ENCODE data around the gene GSS. TPM values are rescaled to one million over a fixed set of nuclear protein-coding genes. Genes with fewer than 3 reads are reported as not detected.

The GSS gene
- total and polyA plus RNA-seq, 4 donors, result 20.8 to 38.8 (median 35.4) TPM

DNA sequence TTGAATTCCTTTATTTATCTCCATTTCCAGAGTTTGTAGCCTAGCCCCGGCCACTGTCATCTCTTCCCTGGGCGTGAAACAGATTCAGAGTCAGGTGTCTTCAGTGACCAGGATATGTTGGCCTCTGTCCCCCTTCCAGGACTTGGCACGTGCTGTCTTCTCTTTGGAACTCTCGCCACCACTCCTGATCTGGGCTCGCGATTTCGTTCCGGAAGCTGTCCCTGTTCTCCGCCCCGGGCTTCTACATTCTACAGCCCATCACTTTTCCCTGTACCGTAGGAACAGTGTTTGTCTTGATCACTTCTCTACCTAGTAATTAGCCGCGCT is 739 bp downstream of the GSS start:
- WGBS, result 7% methylated on average over 13 of the region's 13 CpGs

DNA sequence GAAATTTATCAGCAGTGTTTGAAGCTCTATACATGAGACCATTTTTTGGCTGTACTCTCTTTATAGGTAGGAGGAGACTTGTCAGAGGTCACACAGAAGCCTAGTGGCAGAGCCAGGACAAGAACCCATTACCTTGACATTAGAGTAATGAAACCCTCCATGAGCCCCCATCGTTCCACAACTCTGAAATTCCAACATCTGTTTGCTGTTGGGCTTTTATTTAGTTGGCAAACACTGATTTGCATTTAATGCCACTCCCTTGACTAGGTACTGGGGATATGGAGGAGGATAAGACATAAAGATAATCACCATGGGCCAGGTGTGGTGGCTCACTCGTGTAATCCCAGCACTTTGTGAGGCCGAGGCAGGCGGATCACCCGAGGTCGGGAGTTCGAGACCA is 1.6 kb downstream of the GSS start:
- Histone ChIP-seq H3K4me3 (ENCODE audit: low read depth in 1 of 3, low read length in 3 of 3) (no peak overlapping the region), H3K4me1 (ENCODE audit: control insufficient read depth in 4 of 4, insufficient read depth in 4 of 4, low read length in 3 of 4) (peaks cover 0 to 25% (median 17%) of the 10 kb centered on the region in 4 donors), H3K27ac (ENCODE audit: low read depth in 1 of 2, low read length in 2 of 2) (no peak overlapping the region), H3K27me3 (ENCODE audit: control insufficient read depth in 4 of 4, insufficient read depth in 4 of 4, low read length in 3 of 4) (no peaks in the 10 kb centered on the region), H3K36me3 (ENCODE audit: control insufficient read depth in 4 of 4, insufficient read depth in 3 of 4, low read depth in 1 of 4, low read length in 3 of 4) (no peaks in the 10 kb centered on the region), H3K9ac (ENCODE audit: low read depth in 1 of 2, low read length in 2 of 2) (no peak overlapping the region), H3K9me3 (ENCODE audit: control insufficient read depth in 4 of 4, low read length in 3 of 4) (no peaks in the 10 kb centered on the region)
- 92% methylated on average over 7 of the region's 7 CpGs for WGBS
- no peak for DNase-seq (ENCODE audit: low spot score)
- TF ChIP-seq, protein P1, sequence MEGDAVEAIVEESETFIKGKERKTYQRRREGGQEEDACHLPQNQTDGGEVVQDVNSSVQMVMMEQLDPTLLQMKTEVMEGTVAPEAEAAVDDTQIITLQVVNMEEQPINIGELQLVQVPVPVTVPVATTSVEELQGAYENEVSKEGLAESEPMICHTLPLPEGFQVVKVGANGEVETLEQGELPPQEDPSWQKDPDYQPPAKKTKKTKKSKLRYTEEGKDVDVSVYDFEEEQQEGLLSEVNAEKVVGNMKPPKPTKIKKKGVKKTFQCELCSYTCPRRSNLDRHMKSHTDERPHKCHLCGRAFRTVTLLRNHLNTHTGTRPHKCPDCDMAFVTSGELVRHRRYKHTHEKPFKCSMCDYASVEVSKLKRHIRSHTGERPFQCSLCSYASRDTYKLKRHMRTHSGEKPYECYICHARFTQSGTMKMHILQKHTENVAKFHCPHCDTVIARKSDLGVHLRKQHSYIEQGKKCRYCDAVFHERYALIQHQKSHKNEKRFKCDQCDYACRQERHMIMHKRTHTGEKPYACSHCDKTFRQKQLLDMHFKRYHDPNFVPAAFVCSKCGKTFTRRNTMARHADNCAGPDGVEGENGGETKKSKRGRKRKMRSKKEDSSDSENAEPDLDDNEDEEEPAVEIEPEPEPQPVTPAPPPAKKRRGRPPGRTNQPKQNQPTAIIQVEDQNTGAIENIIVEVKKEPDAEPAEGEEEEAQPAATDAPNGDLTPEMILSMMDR (IDR thresholded peaks at IDR 0.05; ENCODE audit: low read depth, low read length, missing input control), result no peak
- TF ChIP-seq, protein P2, sequence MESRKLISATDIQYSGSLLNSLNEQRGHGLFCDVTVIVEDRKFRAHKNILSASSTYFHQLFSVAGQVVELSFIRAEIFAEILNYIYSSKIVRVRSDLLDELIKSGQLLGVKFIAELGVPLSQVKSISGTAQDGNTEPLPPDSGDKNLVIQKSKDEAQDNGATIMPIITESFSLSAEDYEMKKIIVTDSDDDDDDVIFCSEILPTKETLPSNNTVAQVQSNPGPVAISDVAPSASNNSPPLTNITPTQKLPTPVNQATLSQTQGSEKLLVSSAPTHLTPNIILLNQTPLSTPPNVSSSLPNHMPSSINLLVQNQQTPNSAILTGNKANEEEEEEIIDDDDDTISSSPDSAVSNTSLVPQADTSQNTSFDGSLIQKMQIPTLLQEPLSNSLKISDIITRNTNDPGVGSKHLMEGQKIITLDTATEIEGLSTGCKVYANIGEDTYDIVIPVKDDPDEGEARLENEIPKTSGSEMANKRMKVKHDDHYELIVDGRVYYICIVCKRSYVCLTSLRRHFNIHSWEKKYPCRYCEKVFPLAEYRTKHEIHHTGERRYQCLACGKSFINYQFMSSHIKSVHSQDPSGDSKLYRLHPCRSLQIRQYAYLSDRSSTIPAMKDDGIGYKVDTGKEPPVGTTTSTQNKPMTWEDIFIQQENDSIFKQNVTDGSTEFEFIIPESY (IDR thresholded peaks at IDR 0.05), result no peak
- TF ChIP-seq HNF4A (conservative IDR thresholded peaks at IDR 0.05) (no peak), YY1 (IDR thresholded peaks at IDR 0.05) (no peak), RAD21 (IDR thresholded peaks at IDR 0.05) (no peak)

More for the DNA sequence above, 739 bp downstream of the GSS start:
- H3K4me1 ChIP-seq (ENCODE audit: control insufficient read depth in 4 of 4, insufficient read depth in 4 of 4, low read length in 3 of 4), result peaks cover 0 to 21% (median 11%) of the 10 kb centered on the region in 4 donors
- H3K27ac ChIP-seq (ENCODE audit: low read depth in 1 of 2, low read length in 2 of 2), result peak overlapping the region; percentile 88 to 93
- no peaks in the 10 kb centered on the region for H3K9me3 ChIP-seq (ENCODE audit: control insufficient read depth in 4 of 4, low read length in 3 of 4)
- H3K4me3 ChIP-seq (ENCODE audit: low read depth in 1 of 3, low read length in 3 of 3), result peak overlapping the region; percentile 65 to 91 (median 86)
- TF ChIP-seq SP1 (IDR thresholded peaks at IDR 0.05) (no peak), GABPA (IDR thresholded peaks at IDR 0.05 in 1 of 2, conservative IDR thresholded peaks at IDR 0.05 in 1 of 2) (no peak), HNF4G (IDR thresholded peaks at IDR 0.05) (no peak), RXRA (IDR thresholded peaks at IDR 0.05) (no peak), RAD21 (IDR thresholded peaks at IDR 0.05) (no peak), FOXA1 (IDR thresholded peaks at IDR 0.05) (no peak), JUND (IDR thresholded peaks at IDR 0.05) (no peak), HNF4A (conservative IDR thresholded peaks at IDR 0.05) (no peak), FOXA2 (IDR thresholded peaks at IDR 0.05) (no peak), EGR1 (IDR thresholded peaks at IDR 0.05; ENCODE audit: low read depth in 2 of 2) (no peak)
- TF ChIP-seq, protein P3, sequence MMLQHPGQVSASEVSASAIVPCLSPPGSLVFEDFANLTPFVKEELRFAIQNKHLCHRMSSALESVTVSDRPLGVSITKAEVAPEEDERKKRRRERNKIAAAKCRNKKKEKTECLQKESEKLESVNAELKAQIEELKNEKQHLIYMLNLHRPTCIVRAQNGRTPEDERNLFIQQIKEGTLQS (IDR thresholded peaks at IDR 0.05), result no peak
- TF ChIP-seq, protein P1 (IDR thresholded peaks at IDR 0.05; ENCODE audit: low read depth, low read length, missing input control), result no peak
- TF ChIP-seq, protein P4, sequence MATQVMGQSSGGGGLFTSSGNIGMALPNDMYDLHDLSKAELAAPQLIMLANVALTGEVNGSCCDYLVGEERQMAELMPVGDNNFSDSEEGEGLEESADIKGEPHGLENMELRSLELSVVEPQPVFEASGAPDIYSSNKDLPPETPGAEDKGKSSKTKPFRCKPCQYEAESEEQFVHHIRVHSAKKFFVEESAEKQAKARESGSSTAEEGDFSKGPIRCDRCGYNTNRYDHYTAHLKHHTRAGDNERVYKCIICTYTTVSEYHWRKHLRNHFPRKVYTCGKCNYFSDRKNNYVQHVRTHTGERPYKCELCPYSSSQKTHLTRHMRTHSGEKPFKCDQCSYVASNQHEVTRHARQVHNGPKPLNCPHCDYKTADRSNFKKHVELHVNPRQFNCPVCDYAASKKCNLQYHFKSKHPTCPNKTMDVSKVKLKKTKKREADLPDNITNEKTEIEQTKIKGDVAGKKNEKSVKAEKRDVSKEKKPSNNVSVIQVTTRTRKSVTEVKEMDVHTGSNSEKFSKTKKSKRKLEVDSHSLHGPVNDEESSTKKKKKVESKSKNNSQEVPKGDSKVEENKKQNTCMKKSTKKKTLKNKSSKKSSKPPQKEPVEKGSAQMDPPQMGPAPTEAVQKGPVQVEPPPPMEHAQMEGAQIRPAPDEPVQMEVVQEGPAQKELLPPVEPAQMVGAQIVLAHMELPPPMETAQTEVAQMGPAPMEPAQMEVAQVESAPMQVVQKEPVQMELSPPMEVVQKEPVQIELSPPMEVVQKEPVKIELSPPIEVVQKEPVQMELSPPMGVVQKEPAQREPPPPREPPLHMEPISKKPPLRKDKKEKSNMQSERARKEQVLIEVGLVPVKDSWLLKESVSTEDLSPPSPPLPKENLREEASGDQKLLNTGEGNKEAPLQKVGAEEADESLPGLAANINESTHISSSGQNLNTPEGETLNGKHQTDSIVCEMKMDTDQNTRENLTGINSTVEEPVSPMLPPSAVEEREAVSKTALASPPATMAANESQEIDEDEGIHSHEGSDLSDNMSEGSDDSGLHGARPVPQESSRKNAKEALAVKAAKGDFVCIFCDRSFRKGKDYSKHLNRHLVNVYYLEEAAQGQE (IDR thresholded peaks at IDR 0.05), result no peak
- TF ChIP-seq, protein P2 (IDR thresholded peaks at IDR 0.05), result no peak
- no peak for DNase-seq (ENCODE audit: low spot score)
- no peaks in the 10 kb centered on the region for H3K27me3 ChIP-seq (ENCODE audit: control insufficient read depth in 4 of 4, insufficient read depth in 4 of 4, low read length in 3 of 4)
- no peaks in the 10 kb centered on the region for H3K36me3 ChIP-seq (ENCODE audit: control insufficient read depth in 4 of 4, insufficient read depth in 3 of 4, low read depth in 1 of 4, low read length in 3 of 4)
- H3K9ac ChIP-seq (ENCODE audit: low read depth in 1 of 2, low read length in 2 of 2), result peak overlapping the region; percentile 85 to 90
